Liver (tissue), 3 donors: ENCODE data around the gene ARHGEF28.

Source experiments
- CTCF ChIP-seq: fragments of 150-350 bp; IDR thresholded peaks from 2 replicates; pipeline ENCODE4 v1.5.1; 2017; ENCODE audit warnings: improper control_type of control experiment, low read depth, low read length; ENCODE audit not compliant: missing input control
- EGR1 ChIP-seq, 2 donors: IDR thresholded peaks; 2 replicates each; pipeline ENCODE4 v1.6.1; 2016 to 2018; ENCODE audit warnings: antibody characterized with exemption in 2 of 2, low read depth in 2 of 2
- GABPA ChIP-seq, 2 donors: IDR thresholded peaks in 1 of 2; conservative IDR thresholded peaks in 1 of 2; 2 replicates each; pipeline ENCODE4 v1.6.1; 2016; ENCODE audit warnings: antibody characterized with exemption in 2 of 2, mild to moderate bottlenecking in 1 of 2, moderate library complexity in 1 of 2
- MAX ChIP-seq: IDR thresholded peaks from 2 replicates; pipeline ENCODE4 v1.6.1; 2016; ENCODE audit warnings: antibody characterized with exemption
- RAD21 ChIP-seq, 2 donors: IDR thresholded peaks; 2 replicates each; pipeline ENCODE4 v1.6.1; 2016; ENCODE audit warnings: antibody characterized with exemption in 2 of 2, mild to moderate bottlenecking in 2 of 2
- REST ChIP-seq: IDR thresholded peaks from 2 replicates; pipeline ENCODE4 v1.6.1; 2016; ENCODE audit warnings: antibody characterized with exemption, mild to moderate bottlenecking
- YY1 ChIP-seq: IDR thresholded peaks from 2 replicates; pipeline ENCODE4 v1.6.1; 2016; ENCODE audit warnings: antibody characterized with exemption, mild to moderate bottlenecking
- donor health status: healthy.
- donor health status: healthy.

GRCh38 chr5:73748510-73749400 lies 122.8 kb downstream of the ARHGEF28 start:
- no peak for TF ChIP-seq CTCF
- no peak for TF ChIP-seq GABPA (IDR thresholded peaks at IDR 0.05 in 1 of 2, conservative IDR thresholded peaks at IDR 0.05 in 1 of 2)
- TF ChIP-seq YY1 = no peak
- TF ChIP-seq REST = no peak
- TF ChIP-seq MAX = no peak
- TF ChIP-seq RAD21 (IDR thresholded peaks at IDR 0.05) = no peak
- no peak for TF ChIP-seq EGR1 (IDR thresholded peaks at IDR 0.05; ENCODE audit: low read depth in 2 of 2)
